Spleen (tissue), 7 donors: ENCODE data around the gene DSN1.

Experiments used
- CTCF ChIP-seq, 11 experiments: fragments of 200-600 bp in 7 of 11; fragments of 450-650 bp in 4 of 11; sonication (generic) in 4 of 11; IDR thresholded peaks in 8 of 11; conservative IDR thresholded peaks in 3 of 11; 1 replicate in 7 of 11; 2 replicates in 4 of 11; pipeline versions ENCODE4 v1.4.0 to v1.8.0; 2016 to 2021; ENCODE audit warnings: antibody characterized with exemption in 11 of 11, inconsistent platforms in 4 of 11, mild to moderate bottlenecking in 1 of 11
- POLR2A ChIP-seq, 3 donors: fragments of 450-650 bp; IDR thresholded peaks; one replicate each; pipeline ENCODE4 v1.5.1; 2017; ENCODE audit warnings: antibody characterized with exemption in 3 of 3, mild to moderate bottlenecking in 1 of 3
- POLR2AphosphoS5 ChIP-seq, 3 donors: sonication (generic); formaldehyde crosslinking; IDR thresholded peaks; one replicate each; pipeline ENCODE4 v1.5.1; 2017; ENCODE audit warnings: antibody characterized with exemption in 3 of 3
- donor health status: DM: no; HTN: no; CAD: no; lungs with moderate emphysema.
- donor health status: DM: no; HTN: no; CAD: no.
- donor health status: DM: no; HTN: no; CAD: no.

DNA sequence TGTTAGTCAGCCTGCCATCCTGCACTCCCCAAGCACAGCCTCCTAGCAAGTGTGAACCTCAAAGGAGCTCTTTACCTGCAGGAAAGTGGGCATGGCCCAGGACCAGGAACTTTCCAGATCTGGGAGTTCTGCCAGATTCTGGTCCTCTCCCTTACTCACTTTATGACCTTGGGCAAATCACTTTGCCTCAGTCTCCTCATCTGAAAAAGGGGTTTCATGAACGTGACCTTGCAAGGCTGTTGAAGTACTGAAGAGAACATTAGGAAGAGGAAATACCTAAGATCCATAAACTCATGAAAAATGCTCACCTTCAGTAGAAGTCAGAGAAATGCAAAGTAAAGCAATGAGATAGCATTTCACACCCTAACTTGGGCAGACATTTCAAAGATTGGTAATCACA lies 26.8 kb upstream of the DSN1 start:
- TF ChIP-seq POLR2A (IDR thresholded peaks at IDR 0.05) (no peak), POLR2AphosphoS5 (IDR thresholded peaks at IDR 0.05) (no peak), CTCF (IDR thresholded peaks at IDR 0.05 in 8 of 11, conservative IDR thresholded peaks at IDR 0.05 in 3 of 11) (no peak)
